CD4-positive, CD25-positive, alpha-beta regulatory T cell (primary cell): Measurements from ENCODE around the gene MICAL2. TPM values are rescaled to one million over a fixed set of nuclear protein-coding genes. Genes with fewer than 3 reads are reported as not detected.
A peak's percentile ranks its signal among the peaks of the same experiment; 100 is the strongest.

Experiments used
- ATAC-seq, 2 donors: fragments of 150-1000 bp; cut with Tn5 transposase; one replicate each; pipeline ENCODE4 v1.10.0; 2021; ENCODE audit warnings: low read depth in 2 of 2, moderate number of reproducible peaks in 2 of 2, moderate library complexity in 1 of 2
- DNase-seq, 3 donors: peaks; one replicate each; pipeline versions ENCODE4 v3.0.0 to v3.0.0-alpha.2; 2012 to 2022; ENCODE audit warnings: mixed read lengths in 1 of 3
- H3K27ac ChIP-seq: one replicate; pipeline ENCODE4 v1.7.0; 2013; ENCODE audit warnings: mild to moderate bottlenecking, low read length; ENCODE audit not compliant: insufficient read depth, poor library complexity, severe bottlenecking
- H3K27me3 ChIP-seq: one replicate; pipeline ENCODE4 v1.7.0; 2013; ENCODE audit warnings: low read length; ENCODE audit not compliant: control insufficient read depth, insufficient read depth
- H3K36me3 ChIP-seq: one replicate; pipeline ENCODE4 v1.7.0; 2013; ENCODE audit warnings: mild to moderate bottlenecking, low read length, moderate library complexity; ENCODE audit not compliant: control insufficient read depth, insufficient read depth
- H3K4me1 ChIP-seq: 2 replicates; pipeline ENCODE4 v1.7.0; 2013; ENCODE audit warnings: mild to moderate bottlenecking, low read length; ENCODE audit not compliant: insufficient read depth, control insufficient read depth, poor library complexity, severe bottlenecking
- H3K4me3 ChIP-seq: one replicate; pipeline ENCODE4 v1.7.0; 2013; ENCODE audit warnings: low read depth, mild to moderate bottlenecking, low read length, moderate library complexity
- H3K9me3 ChIP-seq, 2 experiments: 1 replicate in 1 of 2; 2 replicates in 1 of 2; pipeline ENCODE4 v1.7.0; 2013; ENCODE audit warnings: low read length in 2 of 2, mild to moderate bottlenecking in 1 of 2, moderate library complexity in 1 of 2; ENCODE audit not compliant: control insufficient read depth in 2 of 2
- H3K27ac Mint-ChIP-seq, 3 donors: one replicate each; pipeline ENCODE4 v1.8.0; 2020 to 2022; ENCODE audit warnings: mild to moderate bottlenecking in 3 of 3, mixed read lengths in 3 of 3, moderate library complexity in 2 of 3
- H3K27me3 Mint-ChIP-seq: one replicate; pipeline ENCODE4 v1.8.0; 2022; ENCODE audit warnings: mild to moderate bottlenecking, mixed read lengths
- H3K36me3 Mint-ChIP-seq: one replicate; pipeline ENCODE4 v1.8.0; 2020; ENCODE audit warnings: mixed read lengths
- H3K4me1 Mint-ChIP-seq, 4 donors: one replicate each; pipeline ENCODE4 v1.8.0; 2020 to 2022; ENCODE audit warnings: mixed read lengths in 4 of 4, mild to moderate bottlenecking in 1 of 4
- H3K4me3 Mint-ChIP-seq, 4 donors: one replicate each; pipeline ENCODE4 v1.8.0; 2020 to 2022; ENCODE audit warnings: mild to moderate bottlenecking in 4 of 4, mixed read lengths in 4 of 4, moderate library complexity in 3 of 4
- H3K9me3 Mint-ChIP-seq, 7 donors: one replicate each; pipeline ENCODE4 v1.8.0; 2020 to 2022; ENCODE audit warnings: mixed read lengths in 7 of 7, mild to moderate bottlenecking in 3 of 7, moderate library complexity in 2 of 7
- polyA plus RNA-seq, 4 donors: library from polyadenylated mRNA; unstranded; fragments of 300-500 nt; fragmentation: Illumina TruSeq; gene quantifications; one replicate each; pipeline ENCODE4 v1.2.3, GENCODE V29; 2021
- total RNA-seq: library from RNA; stranded (reverse); gene quantifications from one replicate; pipeline ENCODE4 v1.2.3, GENCODE V29; 2022

The MICAL2 gene
- total and polyA plus RNA-seq, 5 donors from 2014 or later, result 15.9 to 67.5 (median 24.4) TPM

DNA sequence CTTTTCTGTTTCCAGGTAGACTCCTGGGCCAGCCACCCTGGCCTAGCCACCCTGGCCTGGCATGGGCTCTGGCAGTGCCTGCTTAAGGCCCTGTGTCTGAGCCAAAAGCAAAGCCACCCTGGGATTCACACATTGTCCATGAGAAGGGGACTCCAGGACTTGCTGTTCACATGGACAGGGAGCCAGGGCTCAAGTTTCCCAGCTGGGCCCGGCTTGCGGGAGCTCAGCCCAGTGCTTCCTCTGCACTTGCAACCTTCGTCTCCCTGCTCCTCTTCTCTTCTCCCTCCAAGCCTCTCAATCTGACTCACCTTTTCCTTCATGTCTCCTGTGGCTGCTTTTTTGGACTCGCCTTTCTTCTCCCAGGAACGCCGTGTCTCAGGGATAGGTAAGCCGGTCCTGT lies 130.3 kb downstream of the MICAL2 start:
- Histone ChIP-seq H3K36me3 (peaks cover 50% of the 10 kb centered on the region), H3K27me3 (no peaks in the 10 kb centered on the region), H3K9me3 (no peaks in the 10 kb centered on the region), H3K27ac (no peak overlapping the region), H3K4me3 (no peak overlapping the region), H3K4me1 (peaks cover 9% of the 10 kb centered on the region)
- peak overlapping the region in 1 of 3 donors; percentile 23 for H3K27ac Mint-ChIP-seq
- ATAC-seq, result no peak
- H3K4me1 Mint-ChIP-seq, result peaks cover 12 to 47% (median 18%) of the 10 kb centered on the region in 4 donors
- no peaks in the 10 kb centered on the region for H3K27me3 Mint-ChIP-seq
- no peak for DNase-seq
- H3K9me3 Mint-ChIP-seq, result peaks cover 0 to 1% (median 0%) of the 10 kb centered on the region in 7 donors
- H3K36me3 Mint-ChIP-seq, result peaks cover 7% of the 10 kb centered on the region
- no peak overlapping the region for H3K4me3 Mint-ChIP-seq

DNA sequence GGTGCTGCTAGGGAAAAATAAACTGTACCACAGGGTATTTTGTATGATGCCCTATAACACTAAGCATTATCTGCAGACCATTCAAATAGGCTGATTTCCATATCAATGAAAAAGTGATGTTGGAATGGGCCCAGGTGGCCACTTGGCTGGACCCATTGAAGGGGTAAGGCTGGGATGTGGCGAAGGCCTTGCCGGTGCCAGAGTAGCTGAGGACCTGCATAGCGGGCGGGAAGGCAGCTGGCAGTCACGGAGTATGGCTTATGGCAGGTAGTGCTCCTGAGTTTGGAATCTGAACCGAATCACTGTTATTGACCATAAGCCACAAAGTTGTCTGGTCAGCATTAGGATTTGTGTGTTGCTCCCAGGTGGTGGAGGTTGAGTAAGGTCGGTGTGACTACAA lies 131.0 kb downstream of the MICAL2 start:
- Mint-ChIP-seq H3K27me3 (no peaks in the 10 kb centered on the region), H3K9me3 (peaks cover 0 to 1% (median 0%) of the 10 kb centered on the region in 7 donors), H3K36me3 (peaks cover 7% of the 10 kb centered on the region), H3K4me3 (no peak overlapping the region), H3K27ac (peak overlapping the region; percentile 43 to 89 (median 80)), H3K4me1 (peaks cover 5 to 40% (median 14%) of the 10 kb centered on the region in 4 donors)
- DNase-seq, result no peak
- Histone ChIP-seq H3K4me1 (peaks cover 1% of the 10 kb centered on the region), H3K27ac (no peak overlapping the region), H3K27me3 (no peaks in the 10 kb centered on the region), H3K4me3 (no peak overlapping the region), H3K9me3 (no peaks in the 10 kb centered on the region), H3K36me3 (peaks cover 55% of the 10 kb centered on the region)
- ATAC-seq, result no peak

- no peaks in the 10 kb centered on the region for H3K27me3 ChIP-seq
- Mint-ChIP-seq H3K27me3 (no peaks in the 10 kb centered on the region), H3K9me3 (peaks cover 0 to 1% (median 0%) of the 10 kb centered on the region in 7 donors), H3K36me3 (peaks cover 7% of the 10 kb centered on the region), H3K4me3 (peak overlapping the region in 2 of 4 donors; percentile 4 to 64), H3K4me1 (peaks cover 2 to 34% (median 8%) of the 10 kb centered on the region in 4 donors), H3K27ac (peak overlapping the region; percentile 43 to 89 (median 88))
- no peak overlapping the region for H3K27ac ChIP-seq
- H3K36me3 ChIP-seq, result peaks cover 55% of the 10 kb centered on the region
- H3K4me1 ChIP-seq, result no peaks in the 10 kb centered on the region
- DNase-seq (peak in 2 of 3 donors; percentile 4 to 48), ATAC-seq (peak; percentile 66 to 69)
- no peaks in the 10 kb centered on the region for H3K9me3 ChIP-seq
- H3K4me3 ChIP-seq, result no peak overlapping the region
These were observed 131.7 kb downstream of the MICAL2 start for GRCh38 chr11:12241971-12242672.

GRCh38 chr11:12242966-12243365 lies 132.6 kb downstream of the MICAL2 start:
- DNase-seq, result no peak
- H3K27ac ChIP-seq, result no peak overlapping the region
- Mint-ChIP-seq H3K36me3 (peaks cover 15% of the 10 kb centered on the region), H3K4me1 (peaks cover 2 to 33% (median 8%) of the 10 kb centered on the region in 4 donors), H3K27me3 (no peaks in the 10 kb centered on the region), H3K9me3 (peaks cover 0 to 1% (median 0%) of the 10 kb centered on the region in 7 donors), H3K4me3 (no peak overlapping the region), H3K27ac (peak overlapping the region; percentile 4 to 89 (median 88))
- H3K4me1 ChIP-seq, result no peaks in the 10 kb centered on the region
- H3K27me3 ChIP-seq, result no peaks in the 10 kb centered on the region
- ATAC-seq, result no peak
- H3K4me3 ChIP-seq, result no peak overlapping the region
- H3K9me3 ChIP-seq, result no peaks in the 10 kb centered on the region
- peaks cover 59% of the 10 kb centered on the region for H3K36me3 ChIP-seq

DNA sequence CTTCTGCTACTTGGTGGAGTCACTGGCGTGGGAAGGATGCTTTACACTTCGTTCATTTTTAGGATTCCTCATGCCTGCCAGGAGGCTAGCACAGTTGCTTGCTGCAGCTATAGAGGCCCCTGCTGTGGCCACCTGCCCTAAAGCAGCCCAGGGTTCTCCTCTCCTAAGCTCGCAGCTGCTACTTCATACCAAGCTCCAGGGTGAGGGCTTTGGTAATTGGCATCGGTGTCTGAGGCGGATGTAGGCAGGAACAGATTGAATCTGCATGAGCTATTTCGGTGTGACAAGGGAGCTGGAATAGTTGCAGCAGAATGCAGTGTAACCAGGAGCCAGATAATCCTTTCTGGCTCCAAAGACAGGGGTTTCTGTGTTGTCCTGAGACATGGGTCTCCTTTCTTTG lies 133.1 kb downstream of the MICAL2 start:
- Histone ChIP-seq H3K36me3 (peaks cover 57% of the 10 kb centered on the region), H3K4me3 (no peak overlapping the region), H3K27me3 (no peaks in the 10 kb centered on the region), H3K27ac (no peak overlapping the region), H3K4me1 (no peaks in the 10 kb centered on the region), H3K9me3 (no peaks in the 10 kb centered on the region)
- Mint-ChIP-seq H3K9me3 (peaks cover 0 to 1% (median 0%) of the 10 kb centered on the region in 7 donors), H3K27ac (peak overlapping the region in 1 of 3 donors; percentile 86), H3K4me3 (no peak overlapping the region), H3K27me3 (no peaks in the 10 kb centered on the region), H3K4me1 (peaks cover 2 to 33% (median 8%) of the 10 kb centered on the region in 4 donors), H3K36me3 (peaks cover 13% of the 10 kb centered on the region)
- no peak for DNase-seq
- no peak for ATAC-seq

DNA sequence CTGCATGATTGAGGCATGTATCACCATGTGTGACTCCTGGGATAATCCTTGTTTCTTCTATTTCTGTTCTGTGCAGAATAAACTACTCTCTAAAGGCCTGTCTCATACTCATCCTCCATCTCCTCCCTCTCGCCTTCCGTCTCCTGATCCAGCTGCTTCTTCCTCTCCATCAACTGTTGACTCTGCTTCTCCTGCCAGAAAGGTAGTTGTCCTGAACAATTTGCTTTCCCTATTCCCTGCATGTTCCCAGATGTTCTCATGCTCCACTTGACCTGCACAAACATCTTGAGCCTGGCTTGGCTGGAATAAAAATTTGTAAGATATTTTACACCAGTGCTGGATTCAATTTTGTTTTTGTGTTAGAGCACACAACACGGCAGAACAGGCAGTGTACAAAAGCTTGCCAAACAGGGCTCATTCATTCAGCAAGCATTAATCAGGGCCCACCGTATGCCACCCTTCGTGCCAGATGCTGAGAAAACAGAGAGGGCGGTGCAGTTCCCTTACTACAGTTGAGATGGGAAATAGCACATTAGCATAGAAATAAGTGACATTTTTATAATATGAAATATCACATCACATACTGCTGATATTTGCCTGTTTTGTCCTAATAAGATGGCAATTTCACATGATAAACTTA lies 133.6 kb downstream of the MICAL2 start:
- H3K9me3 Mint-ChIP-seq, result peaks cover 0 to 1% (median 0%) of the 10 kb centered on the region in 7 donors
- peak overlapping the region in 1 of 3 donors; percentile 86 for H3K27ac Mint-ChIP-seq
- H3K27me3 ChIP-seq, result no peaks in the 10 kb centered on the region
- H3K36me3 ChIP-seq, result peaks cover 60% of the 10 kb centered on the region
- H3K4me3 Mint-ChIP-seq, result no peak overlapping the region
- DNase-seq (no peak), ATAC-seq (no peak)
- no peaks in the 10 kb centered on the region for H3K9me3 ChIP-seq
- no peaks in the 10 kb centered on the region for H3K4me1 ChIP-seq
- H3K27me3 Mint-ChIP-seq, result no peaks in the 10 kb centered on the region
- peaks cover 2 to 33% (median 8%) of the 10 kb centered on the region in 4 donors for H3K4me1 Mint-ChIP-seq
- peaks cover 13% of the 10 kb centered on the region for H3K36me3 Mint-ChIP-seq
- H3K27ac ChIP-seq, result no peak overlapping the region
- no peak overlapping the region for H3K4me3 ChIP-seq

GRCh38 chr11:12245091-12245490 lies 134.7 kb downstream of the MICAL2 start:
- DNase-seq, result no peak
- no peak overlapping the region for H3K27ac ChIP-seq
- H3K27ac Mint-ChIP-seq, result peak overlapping the region in 1 of 3 donors; percentile 20
- H3K36me3 Mint-ChIP-seq, result peaks cover 17% of the 10 kb centered on the region
- H3K4me1 Mint-ChIP-seq, result peaks cover 2 to 33% (median 8%) of the 10 kb centered on the region in 4 donors
- no peak overlapping the region for H3K4me3 ChIP-seq
- H3K9me3 Mint-ChIP-seq, result peaks cover 0 to 1% (median 0%) of the 10 kb centered on the region in 7 donors
- no peaks in the 10 kb centered on the region for H3K9me3 ChIP-seq
- no peaks in the 10 kb centered on the region for H3K27me3 Mint-ChIP-seq
- no peak overlapping the region for H3K4me3 Mint-ChIP-seq
- ATAC-seq, result no peak
- no peaks in the 10 kb centered on the region for H3K27me3 ChIP-seq
- no peaks in the 10 kb centered on the region for H3K4me1 ChIP-seq
- H3K36me3 ChIP-seq, result peaks cover 61% of the 10 kb centered on the region
